Liver (tissue), 3 donors: Measurements from ENCODE around the gene LEKR1.

Source experiments
- HNF4G ChIP-seq: IDR thresholded peaks from 2 replicates; pipeline ENCODE4 v1.6.1; 2016; ENCODE audit warnings: antibody characterized with exemption
- JUND ChIP-seq, 2 donors: IDR thresholded peaks; 2 replicates each; pipeline ENCODE4 v1.6.1; 2016; ENCODE audit warnings: antibody characterized with exemption in 2 of 2
- MAX ChIP-seq: IDR thresholded peaks from 2 replicates; pipeline ENCODE4 v1.6.1; 2016; ENCODE audit warnings: antibody characterized with exemption
- ZBTB33 ChIP-seq: IDR thresholded peaks from 2 replicates; pipeline ENCODE4 v1.6.1; 2016; ENCODE audit warnings: antibody characterized with exemption
- TF ChIP-seq, protein P1 (sequence below): fragments of 150-350 bp; IDR thresholded peaks from 2 replicates; pipeline ENCODE4 v1.5.1; 2017; ENCODE audit warnings: improper control_type of control experiment, low read depth, low read length; ENCODE audit not compliant: missing input control
- TF ChIP-seq, protein P2 (sequence below): IDR thresholded peaks from 2 replicates; pipeline ENCODE4 v1.6.1; 2016; ENCODE audit warnings: antibody characterized with exemption, mild to moderate bottlenecking
- donor health status: healthy.
- donor health status: healthy.

DNA sequence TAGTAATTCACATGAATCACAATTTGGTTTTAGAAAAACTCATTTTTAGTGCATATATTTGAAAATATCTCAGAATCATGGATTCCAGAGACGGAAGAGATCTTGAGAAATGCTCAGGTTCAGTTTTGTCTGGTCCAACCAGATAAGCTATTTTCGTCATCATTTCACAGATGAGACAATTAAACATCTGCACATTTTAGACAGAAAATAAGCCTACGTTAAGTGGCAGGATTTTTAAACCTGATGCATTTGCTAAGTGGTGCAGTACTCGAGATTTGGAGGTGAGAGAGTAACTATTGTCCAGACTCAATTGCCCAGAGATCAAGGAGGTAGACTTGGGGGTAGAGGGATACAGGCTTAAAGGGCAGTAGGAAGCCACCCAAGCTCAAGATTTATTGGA lies 243.3 kb downstream of the LEKR1 start:
- TF ChIP-seq HNF4G (no peak), ZBTB33 (no peak), MAX (no peak), JUND (IDR thresholded peaks at IDR 0.05) (no peak)
- TF ChIP-seq, protein P1, sequence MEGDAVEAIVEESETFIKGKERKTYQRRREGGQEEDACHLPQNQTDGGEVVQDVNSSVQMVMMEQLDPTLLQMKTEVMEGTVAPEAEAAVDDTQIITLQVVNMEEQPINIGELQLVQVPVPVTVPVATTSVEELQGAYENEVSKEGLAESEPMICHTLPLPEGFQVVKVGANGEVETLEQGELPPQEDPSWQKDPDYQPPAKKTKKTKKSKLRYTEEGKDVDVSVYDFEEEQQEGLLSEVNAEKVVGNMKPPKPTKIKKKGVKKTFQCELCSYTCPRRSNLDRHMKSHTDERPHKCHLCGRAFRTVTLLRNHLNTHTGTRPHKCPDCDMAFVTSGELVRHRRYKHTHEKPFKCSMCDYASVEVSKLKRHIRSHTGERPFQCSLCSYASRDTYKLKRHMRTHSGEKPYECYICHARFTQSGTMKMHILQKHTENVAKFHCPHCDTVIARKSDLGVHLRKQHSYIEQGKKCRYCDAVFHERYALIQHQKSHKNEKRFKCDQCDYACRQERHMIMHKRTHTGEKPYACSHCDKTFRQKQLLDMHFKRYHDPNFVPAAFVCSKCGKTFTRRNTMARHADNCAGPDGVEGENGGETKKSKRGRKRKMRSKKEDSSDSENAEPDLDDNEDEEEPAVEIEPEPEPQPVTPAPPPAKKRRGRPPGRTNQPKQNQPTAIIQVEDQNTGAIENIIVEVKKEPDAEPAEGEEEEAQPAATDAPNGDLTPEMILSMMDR = no peak
- TF ChIP-seq, protein P2, sequence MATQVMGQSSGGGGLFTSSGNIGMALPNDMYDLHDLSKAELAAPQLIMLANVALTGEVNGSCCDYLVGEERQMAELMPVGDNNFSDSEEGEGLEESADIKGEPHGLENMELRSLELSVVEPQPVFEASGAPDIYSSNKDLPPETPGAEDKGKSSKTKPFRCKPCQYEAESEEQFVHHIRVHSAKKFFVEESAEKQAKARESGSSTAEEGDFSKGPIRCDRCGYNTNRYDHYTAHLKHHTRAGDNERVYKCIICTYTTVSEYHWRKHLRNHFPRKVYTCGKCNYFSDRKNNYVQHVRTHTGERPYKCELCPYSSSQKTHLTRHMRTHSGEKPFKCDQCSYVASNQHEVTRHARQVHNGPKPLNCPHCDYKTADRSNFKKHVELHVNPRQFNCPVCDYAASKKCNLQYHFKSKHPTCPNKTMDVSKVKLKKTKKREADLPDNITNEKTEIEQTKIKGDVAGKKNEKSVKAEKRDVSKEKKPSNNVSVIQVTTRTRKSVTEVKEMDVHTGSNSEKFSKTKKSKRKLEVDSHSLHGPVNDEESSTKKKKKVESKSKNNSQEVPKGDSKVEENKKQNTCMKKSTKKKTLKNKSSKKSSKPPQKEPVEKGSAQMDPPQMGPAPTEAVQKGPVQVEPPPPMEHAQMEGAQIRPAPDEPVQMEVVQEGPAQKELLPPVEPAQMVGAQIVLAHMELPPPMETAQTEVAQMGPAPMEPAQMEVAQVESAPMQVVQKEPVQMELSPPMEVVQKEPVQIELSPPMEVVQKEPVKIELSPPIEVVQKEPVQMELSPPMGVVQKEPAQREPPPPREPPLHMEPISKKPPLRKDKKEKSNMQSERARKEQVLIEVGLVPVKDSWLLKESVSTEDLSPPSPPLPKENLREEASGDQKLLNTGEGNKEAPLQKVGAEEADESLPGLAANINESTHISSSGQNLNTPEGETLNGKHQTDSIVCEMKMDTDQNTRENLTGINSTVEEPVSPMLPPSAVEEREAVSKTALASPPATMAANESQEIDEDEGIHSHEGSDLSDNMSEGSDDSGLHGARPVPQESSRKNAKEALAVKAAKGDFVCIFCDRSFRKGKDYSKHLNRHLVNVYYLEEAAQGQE = no peak
